Common myeloid progenitor, CD34-positive (primary cell): ENCODE data around the gene MAMDC2.

Source experiments
- CTCF ChIA-PET: fragments of 350-600 bp; sonication (Branson Sonifier 250); formaldehyde crosslinking; loops from one replicate; lab custom pipeline; 2021; ENCODE audit warnings: antibody characterized with exemption; lab: Charles Lee
- POLR2A ChIA-PET: fragments of 350-600 bp; sonication (Branson Sonifier 250); formaldehyde crosslinking; loops from one replicate; lab custom pipeline; 2021; ENCODE audit warnings: antibody characterized with exemption; lab: Charles Lee
- DNase-seq, 3 donors: peaks; one replicate each; pipeline versions ENCODE4 v3.0.0 to v3.0.0-alpha.2; 2013
- H3K27ac ChIP-seq, 2 experiments: 1 replicate in 1 of 2; 2 replicates in 1 of 2; pipeline ENCODE4 v1.7.0; 2013; ENCODE audit warnings: inconsistent platforms in 2 of 2, low read length in 2 of 2, mild to moderate bottlenecking in 2 of 2, low read depth in 1 of 2, moderate library complexity in 1 of 2; ENCODE audit not compliant: severe bottlenecking in 2 of 2, insufficient read depth in 1 of 2, poor library complexity in 1 of 2
- H3K27me3 ChIP-seq, 5 experiments: replicated peaks in 2 of 5; 1 replicate in 3 of 5; 2 replicates in 2 of 5; pipeline versions ENCODE4 v1.6.1 to v1.7.0; 2013; ENCODE audit warnings: low read length in 4 of 5, mild to moderate bottlenecking in 2 of 5, moderate library complexity in 2 of 5, inconsistent platforms in 1 of 5; ENCODE audit not compliant: insufficient read depth in 5 of 5, control insufficient read depth in 4 of 5
- H3K36me3 ChIP-seq, 4 experiments: 1 replicate in 2 of 4; 2 replicates in 2 of 4; pipeline versions ENCODE4 v1.6.1 to v1.7.0; 2013; ENCODE audit warnings: low read length in 3 of 4, control low read depth in 1 of 4, mild to moderate bottlenecking in 1 of 4; ENCODE audit not compliant: control insufficient read depth in 4 of 4, insufficient read depth in 4 of 4
- H3K4me1 ChIP-seq, 4 experiments: 1 replicate in 3 of 4; 2 replicates in 1 of 4; pipeline versions ENCODE4 v1.6.1 to v1.7.1; 2013; ENCODE audit warnings: low read length in 3 of 4, mild to moderate bottlenecking in 3 of 4, control low read depth in 1 of 4, inconsistent platforms in 1 of 4, moderate library complexity in 1 of 4; ENCODE audit not compliant: control insufficient read depth in 4 of 4, insufficient read depth in 4 of 4; ENCODE audit errors: control extremely low read depth in 1 of 4
- H3K4me3 ChIP-seq, 7 experiments: 1 replicate in 4 of 7; 2 replicates in 3 of 7; pipeline versions ENCODE4 v1.5.1 to v1.7.0; 2013; ENCODE audit warnings: mild to moderate bottlenecking in 7 of 7, low read length in 6 of 7, moderate library complexity in 6 of 7, inconsistent platforms in 2 of 7, low read depth in 2 of 7, control low read depth in 1 of 7; ENCODE audit not compliant: insufficient read depth in 4 of 7, control insufficient read depth in 1 of 7; ENCODE audit errors: extremely low read depth in 1 of 7
- H3K9me3 ChIP-seq, 5 experiments: 1 replicate in 4 of 5; 2 replicates in 1 of 5; pipeline versions ENCODE4 v1.6.1 to v1.7.1; 2013; ENCODE audit warnings: low read length in 4 of 5, mild to moderate bottlenecking in 2 of 5, inconsistent platforms in 1 of 5, low read depth in 1 of 5, moderate library complexity in 1 of 5; ENCODE audit not compliant: control insufficient read depth in 4 of 5, insufficient read depth in 2 of 5; ENCODE audit errors: control extremely low read depth in 1 of 5
- WGBS: methylation state at CpG from one replicate; pipeline ENCODE4 v1.1.5; 2013; ENCODE audit not compliant: insufficient coverage; 5-methylcytosine and 5-hydroxymethylcytosine counted together

MAMDC2 gene

DNA sequence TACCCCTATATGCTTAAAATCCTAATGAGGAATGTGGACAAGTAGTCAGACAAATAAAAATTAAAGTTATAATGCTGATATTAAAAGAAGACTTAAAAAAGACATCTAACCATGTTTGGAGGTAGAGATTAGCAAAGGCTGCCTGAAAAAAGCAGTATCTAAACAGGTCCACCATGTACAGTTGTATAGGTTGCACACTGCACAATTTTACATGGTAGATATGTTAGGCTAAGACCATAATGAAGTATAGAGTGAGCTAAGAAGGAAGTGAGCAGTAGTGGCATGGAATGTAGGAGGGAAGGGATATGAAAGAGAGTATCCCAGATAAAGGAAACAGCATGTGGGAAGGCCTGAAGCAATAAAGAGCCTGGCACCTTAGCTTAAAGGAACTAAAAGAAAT is 51.1 kb downstream of the MAMDC2 start:
- peaks cover 0 to 2% (median 0%) of the 10 kb centered on the region in 4 experiments for H3K36me3 ChIP-seq
- H3K4me1 ChIP-seq: peaks cover 0 to 28% (median 6%) of the 10 kb centered on the region in 4 experiments
- POLR2A ChIA-PET: no interaction called here
- CTCF ChIA-PET: interaction anchor here (0.6 to 6.4 kb wide), 8 partner anchors 9 to 123 kb away, joined by 3 to 57 read pairs (median 3); no protein-coding TSS in a partner anchor
- DNase-seq: no peak
- H3K9me3 ChIP-seq: no peaks in the 10 kb centered on the region
- no peaks in the 10 kb centered on the region for H3K27me3 ChIP-seq
- no peak overlapping the region for H3K4me3 ChIP-seq
- peak overlapping the region in 1 of 2 experiments; percentile 83 for H3K27ac ChIP-seq

DNA sequence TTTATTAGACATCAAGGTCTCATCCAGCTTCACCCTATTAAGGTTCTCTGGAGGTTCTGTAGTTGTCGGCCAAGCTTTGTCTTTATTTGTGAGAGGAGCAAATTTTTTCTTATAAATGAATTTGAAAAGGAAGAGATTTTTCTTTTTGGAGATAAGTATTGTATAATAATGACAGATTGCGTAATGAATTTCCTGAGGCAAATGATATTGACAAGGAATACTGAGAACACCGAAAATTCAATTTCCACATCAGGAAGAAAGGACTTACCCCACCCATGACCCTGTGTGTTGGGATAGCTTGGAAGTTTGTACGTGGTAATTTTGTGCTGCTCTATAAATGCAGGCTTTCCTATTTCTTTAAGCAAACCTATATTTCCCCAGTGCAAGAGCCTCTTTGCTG is 53.5 kb downstream of the MAMDC2 start:
- H3K27me3 ChIP-seq: peaks cover 0 to 2% (median 0%) of the 10 kb centered on the region in 5 experiments
- CTCF ChIA-PET: interaction anchor here (6.4 kb wide), 1 partner anchor 14 kb away, joined by 57 read pairs; no protein-coding TSS in a partner anchor
- DNase-seq: no peak
- POLR2A ChIA-PET: no interaction called here
- H3K9me3 ChIP-seq: no peaks in the 10 kb centered on the region
- peaks cover 0 to 2% (median 0%) of the 10 kb centered on the region in 4 experiments for H3K36me3 ChIP-seq
- H3K27ac ChIP-seq: no peak overlapping the region
- 100% methylated on average over 1 of the region's 4 CpGs for WGBS
- peaks cover 0 to 20% (median 6%) of the 10 kb centered on the region in 4 experiments for H3K4me1 ChIP-seq
- H3K4me3 ChIP-seq: no peak overlapping the region

DNA sequence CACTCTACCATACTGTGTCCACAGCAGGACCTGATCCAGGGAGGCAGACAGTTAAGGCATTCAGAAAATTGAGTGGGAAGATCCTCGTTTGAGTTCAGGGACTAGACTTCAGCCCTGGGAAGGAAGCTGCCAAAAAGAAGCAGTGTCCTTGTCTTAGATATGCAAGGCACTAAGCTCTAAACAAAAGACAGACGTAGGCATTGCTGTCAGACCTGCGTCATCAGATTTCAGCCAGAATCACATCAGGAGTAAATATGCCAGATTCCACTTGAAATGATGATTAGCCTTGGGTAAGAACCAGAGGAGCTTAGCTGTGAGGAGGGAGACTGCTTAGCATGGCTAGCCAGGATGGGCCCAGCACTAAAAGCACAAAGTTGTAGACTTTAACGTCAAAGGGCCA is 56.7 kb downstream of the MAMDC2 start:
- H3K27ac ChIP-seq: no peak overlapping the region
- H3K9me3 ChIP-seq: peaks cover 0 to 3% (median 0%) of the 10 kb centered on the region in 5 experiments
- no peak overlapping the region for H3K4me3 ChIP-seq
- WGBS: 95% methylated on average over 3 of the region's 4 CpGs
- H3K27me3 ChIP-seq: peaks cover 0 to 3% (median 0%) of the 10 kb centered on the region in 5 experiments
- ChIA-PET CTCF (no interaction called here), POLR2A (interaction anchor here (0.6 kb wide), 1 partner anchor 948 kb away, joined by 3 read pairs; no protein-coding TSS in a partner anchor)
- peaks cover 0 to 2% (median 0%) of the 10 kb centered on the region in 4 experiments for H3K36me3 ChIP-seq
- H3K4me1 ChIP-seq: no peaks in the 10 kb centered on the region
- no peak for DNase-seq

DNA sequence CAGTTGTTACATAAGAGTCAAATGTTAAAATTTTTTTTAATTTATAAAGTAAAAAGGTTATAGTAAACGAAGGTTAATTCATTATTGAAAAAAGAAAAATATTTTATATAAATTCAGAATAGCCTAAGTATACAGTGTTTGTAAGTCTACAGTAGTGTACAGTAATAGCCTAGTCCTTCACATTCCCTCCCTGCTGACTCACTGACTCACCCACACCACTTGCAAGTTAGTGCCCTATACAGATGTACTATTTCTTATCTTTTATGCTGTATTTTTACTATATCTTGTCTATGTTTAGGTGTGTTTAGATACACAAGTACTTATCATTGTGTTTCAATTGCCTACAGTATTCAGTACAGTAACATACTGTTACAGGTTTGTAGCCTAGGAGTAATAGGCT is 57.6 kb downstream of the MAMDC2 start:
- peaks cover 0 to 2% (median 0%) of the 10 kb centered on the region in 4 experiments for H3K36me3 ChIP-seq
- H3K4me3 ChIP-seq: no peak overlapping the region
- H3K27ac ChIP-seq: no peak overlapping the region
- ChIA-PET POLR2A (no interaction called here), CTCF (no interaction called here)
- no CpG with 5 or more reads among the region's 1 CpG for WGBS
- H3K9me3 ChIP-seq: peaks cover 0 to 3% (median 0%) of the 10 kb centered on the region in 5 experiments
- no peaks in the 10 kb centered on the region for H3K4me1 ChIP-seq
- DNase-seq: no peak
- H3K27me3 ChIP-seq: peaks cover 0 to 4% (median 0%) of the 10 kb centered on the region in 5 experiments

DNA sequence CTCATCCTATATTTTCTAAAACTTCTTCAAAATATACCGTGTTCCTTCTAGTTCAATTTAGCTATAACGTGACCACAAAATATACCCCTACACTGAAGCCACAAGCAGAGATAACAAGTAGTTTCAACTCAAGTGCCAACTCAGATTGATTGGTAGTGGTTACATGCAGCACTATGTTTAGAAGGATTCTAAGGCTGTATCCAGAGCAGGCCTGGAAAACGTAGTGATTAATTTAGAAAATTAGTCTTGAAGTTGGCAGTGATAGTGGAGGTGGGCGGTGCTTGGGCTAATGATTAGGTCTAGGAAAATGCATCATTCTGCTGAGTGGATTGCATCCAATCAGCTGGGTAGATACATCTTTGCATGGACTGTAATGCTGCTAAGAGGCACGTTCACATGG is 61.5 kb downstream of the MAMDC2 start:
- ChIA-PET POLR2A (no interaction called here), CTCF (interaction anchor here (0.6 to 3.2 kb wide), 3 partner anchors 7 to 457 kb away, joined by 3 to 8 read pairs (median 4); no protein-coding TSS in a partner anchor)
- Histone ChIP-seq H3K27me3 (peaks cover 0 to 4% (median 0%) of the 10 kb centered on the region in 5 experiments), H3K4me1 (peaks cover 0 to 2% (median 0%) of the 10 kb centered on the region in 4 experiments), H3K36me3 (peaks cover 0 to 15% (median 4%) of the 10 kb centered on the region in 4 experiments), H3K9me3 (peaks cover 0 to 5% (median 0%) of the 10 kb centered on the region in 5 experiments), H3K27ac (no peak overlapping the region), H3K4me3 (no peak overlapping the region)
- no peak for DNase-seq
- WGBS: 93% methylated on average over 2 of the region's 5 CpGs

DNA sequence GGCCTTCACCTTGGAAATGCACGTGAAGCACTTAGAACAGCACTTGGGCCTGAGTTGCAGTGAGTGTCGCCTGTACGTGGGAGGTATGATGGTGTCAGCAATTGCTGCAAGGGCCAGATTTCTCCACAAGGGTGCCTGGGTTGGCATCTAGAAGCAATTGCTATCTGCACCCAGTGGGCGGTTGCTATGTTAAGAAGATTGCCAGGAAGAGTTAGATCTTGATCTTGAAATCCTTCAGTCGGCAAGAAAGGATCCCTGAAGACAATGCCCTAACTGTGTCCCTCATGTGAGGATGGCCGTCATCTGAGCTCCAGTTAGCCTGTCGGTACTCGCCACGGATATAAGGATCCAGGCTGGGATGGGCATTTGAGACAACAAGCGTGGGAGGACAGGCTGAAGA is 62.9 kb downstream of the MAMDC2 start:
- Histone ChIP-seq H3K27me3 (peaks cover 0 to 6% (median 0%) of the 10 kb centered on the region in 5 experiments), H3K27ac (no peak overlapping the region), H3K9me3 (peaks cover 0 to 5% (median 0%) of the 10 kb centered on the region in 5 experiments), H3K4me3 (no peak overlapping the region), H3K36me3 (peaks cover 0 to 18% (median 4%) of the 10 kb centered on the region in 4 experiments), H3K4me1 (peaks cover 0 to 16% (median 4%) of the 10 kb centered on the region in 4 experiments)
- 96% methylated on average over 10 of the region's 10 CpGs for WGBS
- ChIA-PET CTCF (interaction anchor here (10.0 kb wide), 1 partner anchor 139 kb away, joined by 185 read pairs; no protein-coding TSS in a partner anchor), POLR2A (no interaction called here)
- DNase-seq: no peak

DNA sequence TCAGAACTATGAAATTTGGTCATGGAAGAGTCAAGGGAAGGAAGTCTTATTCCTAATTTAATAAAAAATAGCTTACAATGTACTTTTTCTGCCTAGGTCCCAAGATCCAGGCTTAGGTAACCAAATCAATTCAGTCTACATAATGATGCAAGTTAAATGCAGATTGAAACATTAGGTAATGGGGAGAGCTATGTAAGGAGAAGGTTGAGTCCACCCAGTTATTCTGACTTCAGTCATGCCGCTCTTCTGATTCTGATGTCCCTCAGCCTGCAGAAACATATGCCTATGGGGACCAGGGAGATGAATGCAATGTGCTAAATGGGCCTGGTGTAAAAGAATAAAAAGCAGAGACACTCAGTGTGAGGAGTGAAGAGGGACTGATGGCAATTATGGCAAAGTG is 63.9 kb downstream of the MAMDC2 start:
- H3K36me3 ChIP-seq: peaks cover 0 to 26% (median 4%) of the 10 kb centered on the region in 4 experiments
- WGBS: 100% methylated on average over 1 of the region's 1 CpG
- H3K4me1 ChIP-seq: peaks cover 0 to 18% (median 4%) of the 10 kb centered on the region in 4 experiments
- ChIA-PET CTCF (interaction anchor here (10.0 kb wide), 1 partner anchor 140 kb away, joined by 185 read pairs; no protein-coding TSS in a partner anchor), POLR2A (no interaction called here)
- H3K4me3 ChIP-seq: no peak overlapping the region
- DNase-seq: no peak
- no peak overlapping the region for H3K27ac ChIP-seq
- H3K9me3 ChIP-seq: peaks cover 0 to 5% (median 0%) of the 10 kb centered on the region in 5 experiments
- H3K27me3 ChIP-seq: peaks cover 0 to 6% (median 0%) of the 10 kb centered on the region in 5 experiments
